Heart right ventricle (tissue), 16 donors: ENCODE results near the gene KCMF1. TPM values are rescaled to one million over a fixed set of nuclear protein-coding genes. Genes with fewer than 3 reads are reported as not detected.

Experiments used
- ATAC-seq, 8 donors: fragments of 200-7000 bp; cut with Tn5 transposase; one replicate each; pipeline ENCODE4 v1.9.1; 2020; ENCODE audit warnings: mild to moderate bottlenecking in 8 of 8, moderate library complexity in 8 of 8, moderate number of reproducible peaks in 1 of 8
- DNase-seq, 2 donors: peaks; one replicate each; pipeline ENCODE4 v3.0.0-alpha.2; 2020
- H3K27ac ChIP-seq, 10 donors: fragments of 200-600 bp; sonication (generic) in 2 of 10; one replicate each; pipeline versions ENCODE4 v1.5.0 to v1.8.0; 2020 to 2022; ENCODE audit warnings: mild to moderate bottlenecking in 3 of 10
- H3K27me3 ChIP-seq, 7 donors: fragments of 200-600 bp; one replicate each; pipeline ENCODE4 v1.8.0; 2021 to 2022; ENCODE audit warnings: mild to moderate bottlenecking in 2 of 7
- H3K36me3 ChIP-seq, 9 donors: fragments of 200-600 bp; sonication (generic) in 1 of 9; one replicate each; pipeline versions ENCODE4 v1.5.0 to v1.8.0; 2020 to 2022; ENCODE audit warnings: mild to moderate bottlenecking in 2 of 9
- H3K4me1 ChIP-seq, 9 donors: fragments of 200-600 bp; sonication (generic) in 1 of 9; one replicate each; pipeline versions ENCODE4 v1.5.0 to v1.8.0; 2020 to 2022; ENCODE audit warnings: mild to moderate bottlenecking in 4 of 9
- H3K4me3 ChIP-seq, 10 donors: fragments of 200-600 bp; sonication (generic) in 2 of 10; one replicate each; pipeline versions ENCODE4 v1.5.0 to v1.8.0; 2020 to 2022; ENCODE audit warnings: mild to moderate bottlenecking in 7 of 10, moderate library complexity in 2 of 10
- H3K9me3 ChIP-seq, 11 donors: fragments of 200-600 bp in 10 of 11; sonication (generic) in 2 of 11; one replicate each; pipeline versions ENCODE4 v1.5.0 to v1.8.0; 2013 to 2022; ENCODE audit warnings: mild to moderate bottlenecking in 2 of 11, control low read depth in 1 of 11, moderate library complexity in 1 of 11
- WGBS, 2 donors: extraction: QIAGEN DNeasy Blood & Tissue Kit; methylation state at CpG; one replicate each; pipeline ENCODE4 v1.1.7; 2013; ENCODE audit warnings: inconsistent platforms in 1 of 2; 5-methylcytosine and 5-hydroxymethylcytosine counted together
- intact Hi-C, 10 donors: fragments of 100-400 bp; cut with DNase I; formaldehyde crosslinking; loops; one replicate each; pipeline versions ENCODE4 v1.11.1 to v1.14.2; 2022
- polyA plus RNA-seq, 2 donors: library from polyadenylated mRNA; stranded (reverse); fragments of 200-250 nt; gene quantifications; one replicate each; pipeline ENCODE4 v1.2.3, GENCODE V29; 2013
- total RNA-seq, 10 donors: library from RNA; stranded (reverse); fragmentation: NEBNext Ultra II Directional in 3 of 10; extraction: Animal tissue kit (Norgen Biotek cat#: 25700) in 3 of 10; gene quantifications; one replicate each; pipeline versions ENCODE4 v1.2.1 to v1.2.4, GENCODE V29; 2021 to 2023
- TF ChIP-seq, protein P1 (sequence below), 9 donors: fragments of 200-600 bp; sonication (generic) in 2 of 9; IDR thresholded peaks; one replicate each; pipeline versions ENCODE4 v1.5.0 to v1.8.0; 2021 to 2022; ENCODE audit warnings: antibody characterized with exemption in 9 of 9, mild to moderate bottlenecking in 5 of 9, moderate library complexity in 1 of 9
- donor health status: Arrhythmogenic right ventricular cardiomyopathy.
- donor health status: ischemic (EF 13 %, LVEDD 7.1; RV severe dilation, severe dysfunction).
- donor health status: healthy with polysubstance abuse.
- donor health status: DM: no; HTN: yes; CAD: no.
- donor health status: DM: no; HTN: no; CAD: no.
- donor health status: ischemic (EF 25% LVEDD 6.9; RV normal size, moderate dysfunction).
- donor health status: ischemic (EF 25% LVEDD 5.7; RV mildly dilated, moderate dysfunction).
- donor health status: healthy.
- donor health status: DM: yes; HTN: yes; CAD: no.
- donor health status: Ischemic cardiomyopathy.
- donor health status: ischemic (EF 35%, LVEDD 5.7; RV mildly dilated, moderate dysfunction).
- donor health status: nonischemic (EF 11% LVEDD 7.7; RV severe dilation, severe dysfunction).
- donor health status: DM: yes; HTN: yes; CAD: no.
- donor health status: PGD.
- donor health status: ischemic (EF 29% LVEDD 5.4; RV normal size, mild dysfunction).
- donor health status: nonischemic (EF 23%, LVEDD 6.1; RV moderate dilation, normal function).

Gene KCMF1
- total and polyA plus RNA-seq, 12 donors = 6.9 to 89.5 (median 79.8) TPM

DNA sequence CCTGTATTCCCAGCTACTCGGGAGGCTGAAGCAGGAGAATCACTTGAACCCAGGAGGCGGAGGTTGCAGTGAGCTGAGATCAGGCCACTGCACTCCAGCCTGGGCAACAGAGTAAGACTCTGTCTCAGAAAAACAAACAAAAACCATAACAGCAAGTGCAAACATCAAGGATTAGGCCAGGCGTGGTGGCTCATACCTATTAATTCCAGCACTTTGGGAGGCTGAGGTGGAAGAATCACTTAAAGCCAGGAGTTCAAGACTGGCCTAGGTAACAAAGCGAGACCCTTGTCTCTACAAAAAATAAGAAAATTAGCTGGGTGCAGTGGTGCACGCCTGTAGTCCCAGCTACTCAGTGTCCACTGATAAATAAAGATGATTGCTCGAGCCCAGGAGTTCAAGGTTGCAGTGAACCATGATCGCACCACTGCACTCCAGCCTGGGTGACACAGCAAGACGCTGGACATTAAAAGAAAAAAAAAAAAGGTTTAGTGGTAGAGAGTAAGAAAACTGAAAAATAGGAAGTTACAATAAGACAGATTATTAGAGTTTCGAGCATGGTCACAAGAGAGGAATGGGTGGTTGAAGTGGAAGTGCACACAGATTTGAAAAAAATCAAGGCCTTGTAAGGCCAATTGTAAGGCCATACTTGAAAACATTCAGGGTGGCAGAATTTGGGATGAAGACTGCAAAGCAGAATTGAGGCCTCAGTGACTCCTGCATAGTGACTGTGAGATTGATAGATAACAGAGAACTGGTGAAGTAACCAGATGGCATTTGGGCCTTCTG lies 6.4 kb upstream of the KCMF1 start:
- no peak overlapping the region for H3K27ac ChIP-seq

GRCh38 chr2:84965192-84965516 lies 5.8 kb upstream of the KCMF1 start:
- no peak for ATAC-seq

More for the DNA sequence above, 6.4 kb upstream of the KCMF1 start:
- TF ChIP-seq, protein P1, sequence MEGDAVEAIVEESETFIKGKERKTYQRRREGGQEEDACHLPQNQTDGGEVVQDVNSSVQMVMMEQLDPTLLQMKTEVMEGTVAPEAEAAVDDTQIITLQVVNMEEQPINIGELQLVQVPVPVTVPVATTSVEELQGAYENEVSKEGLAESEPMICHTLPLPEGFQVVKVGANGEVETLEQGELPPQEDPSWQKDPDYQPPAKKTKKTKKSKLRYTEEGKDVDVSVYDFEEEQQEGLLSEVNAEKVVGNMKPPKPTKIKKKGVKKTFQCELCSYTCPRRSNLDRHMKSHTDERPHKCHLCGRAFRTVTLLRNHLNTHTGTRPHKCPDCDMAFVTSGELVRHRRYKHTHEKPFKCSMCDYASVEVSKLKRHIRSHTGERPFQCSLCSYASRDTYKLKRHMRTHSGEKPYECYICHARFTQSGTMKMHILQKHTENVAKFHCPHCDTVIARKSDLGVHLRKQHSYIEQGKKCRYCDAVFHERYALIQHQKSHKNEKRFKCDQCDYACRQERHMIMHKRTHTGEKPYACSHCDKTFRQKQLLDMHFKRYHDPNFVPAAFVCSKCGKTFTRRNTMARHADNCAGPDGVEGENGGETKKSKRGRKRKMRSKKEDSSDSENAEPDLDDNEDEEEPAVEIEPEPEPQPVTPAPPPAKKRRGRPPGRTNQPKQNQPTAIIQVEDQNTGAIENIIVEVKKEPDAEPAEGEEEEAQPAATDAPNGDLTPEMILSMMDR (IDR thresholded peaks at IDR 0.05) = no peak
- H3K4me1 ChIP-seq = peaks cover 4 to 51% (median 14%) of the 10 kb centered on the region in 9 donors
- no peaks in the 10 kb centered on the region for H3K9me3 ChIP-seq
- no peak overlapping the region for H3K4me3 ChIP-seq
- 94 to 98% methylated on average over 9 of the region's 9 CpGs for WGBS, 2 donors
- H3K36me3 ChIP-seq = peaks cover 0 to 39% (median 0%) of the 10 kb centered on the region in 9 donors
- intact Hi-C loops = no loop called here
- ATAC-seq = no peak
- no peaks in the 10 kb centered on the region for H3K27me3 ChIP-seq
- no peak for DNase-seq

DNA sequence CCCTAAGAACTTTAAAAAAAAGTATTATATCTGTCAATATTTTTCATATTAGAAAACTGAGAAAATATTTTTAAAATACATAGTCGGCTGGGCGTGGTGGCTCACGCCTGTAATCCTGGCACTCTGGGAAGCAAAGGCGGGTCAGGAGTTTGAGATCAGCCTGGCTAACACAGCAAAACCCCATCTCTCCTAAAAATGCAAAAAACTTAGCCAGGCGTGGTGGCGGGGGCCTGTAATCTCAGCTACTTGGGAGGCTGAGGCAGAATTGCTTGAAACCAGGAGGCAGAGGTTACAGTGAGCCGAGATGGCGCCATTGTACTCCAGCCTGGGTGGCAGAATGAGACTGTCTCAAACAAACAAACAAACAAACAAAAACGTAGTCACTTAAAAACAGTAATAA lies 5.1 kb upstream of the KCMF1 start:
- intact Hi-C loops = no loop called here
- ATAC-seq = no peak

More at GRCh38 chr2:84965192-84965516, 5.8 kb upstream of the KCMF1 start:
- H3K9me3 ChIP-seq = no peaks in the 10 kb centered on the region
- DNase-seq = no peak
- TF ChIP-seq, protein P1 (IDR thresholded peaks at IDR 0.05) = no peak
- intact Hi-C loops = no loop called here
- peaks cover 4 to 55% (median 19%) of the 10 kb centered on the region in 9 donors for H3K4me1 ChIP-seq
- H3K27ac ChIP-seq = no peak overlapping the region
- H3K27me3 ChIP-seq = no peaks in the 10 kb centered on the region
- peaks cover 0 to 39% (median 0%) of the 10 kb centered on the region in 9 donors for H3K36me3 ChIP-seq
- H3K4me3 ChIP-seq = no peak overlapping the region

GRCh38 chr2:84966731-84967130 lies 4.2 kb upstream of the KCMF1 start:
- no peaks in the 10 kb centered on the region for H3K9me3 ChIP-seq
- peaks cover 4 to 55% (median 19%) of the 10 kb centered on the region in 9 donors for H3K4me1 ChIP-seq
- no peak overlapping the region for H3K27ac ChIP-seq
- no peak overlapping the region for H3K4me3 ChIP-seq
- H3K27me3 ChIP-seq = no peaks in the 10 kb centered on the region
- TF ChIP-seq, protein P1 (IDR thresholded peaks at IDR 0.05) = no peak
- no peak for DNase-seq
- peaks cover 0 to 39% (median 0%) of the 10 kb centered on the region in 9 donors for H3K36me3 ChIP-seq
- WGBS, 2 donors = 92 to 95% methylated on average over 7 of the region's 7 CpGs
- ATAC-seq = no peak
- intact Hi-C loops = no loop called here

More for the DNA sequence above, 5.1 kb upstream of the KCMF1 start:
- TF ChIP-seq, protein P1 (IDR thresholded peaks at IDR 0.05) = no peak
- H3K27ac ChIP-seq = no peak overlapping the region
- no peak for DNase-seq
- no peak overlapping the region for H3K4me3 ChIP-seq
- no peaks in the 10 kb centered on the region for H3K9me3 ChIP-seq
- 98 to 99% methylated on average over 9 of the region's 9 CpGs for WGBS, 2 donors
- peaks cover 0 to 39% (median 0%) of the 10 kb centered on the region in 9 donors for H3K36me3 ChIP-seq
- H3K27me3 ChIP-seq = no peaks in the 10 kb centered on the region
- peaks cover 4 to 55% (median 19%) of the 10 kb centered on the region in 9 donors for H3K4me1 ChIP-seq
